Measurements from ENCODE around the gene FAM228A.

The FAM228A gene

GRCh38 chr2:24206714-24207113 lies 31.9 kb downstream of the FAM228A start:
- H3K9me3 ChIP-seq (ENCODE audit: control insufficient read depth in 2 of 2, low read length in 2 of 2) = no peaks in the 10 kb centered on the region
- no peak overlapping the region for H3K9ac ChIP-seq (ENCODE audit: low read length in 2 of 2)
- peaks cover 51 to 64% of the 10 kb centered on the region in 2 donors for H3K36me3 ChIP-seq (ENCODE audit: control insufficient read depth in 2 of 2, insufficient read depth in 2 of 2, low read length in 2 of 2)
- H3K4me3 ChIP-seq (ENCODE audit: low read length in 2 of 2) = no peak overlapping the region
- no peaks in the 10 kb centered on the region for H3K27me3 ChIP-seq (ENCODE audit: control insufficient read depth in 1 of 2, insufficient read depth in 2 of 2, low read length in 2 of 2)
- no peaks in the 10 kb centered on the region for H3K4me1 ChIP-seq (ENCODE audit: control insufficient read depth, insufficient read depth, low read length)
- H3K27ac ChIP-seq (ENCODE audit: low read length) = no peak overlapping the region

- no peaks in the 10 kb centered on the region for H3K9me3 ChIP-seq (ENCODE audit: control insufficient read depth in 2 of 2, low read length in 2 of 2)
- no peak overlapping the region for H3K27ac ChIP-seq (ENCODE audit: low read length)
- H3K4me3 ChIP-seq (ENCODE audit: low read length in 2 of 2) = no peak overlapping the region
- H3K4me1 ChIP-seq (ENCODE audit: control insufficient read depth, insufficient read depth, low read length) = no peaks in the 10 kb centered on the region
- H3K27me3 ChIP-seq (ENCODE audit: control insufficient read depth in 1 of 2, insufficient read depth in 2 of 2, low read length in 2 of 2) = no peaks in the 10 kb centered on the region
- H3K36me3 ChIP-seq (ENCODE audit: control insufficient read depth in 2 of 2, insufficient read depth in 2 of 2, low read length in 2 of 2) = peaks cover 58 to 70% of the 10 kb centered on the region in 2 donors
- H3K9ac ChIP-seq (ENCODE audit: low read length in 2 of 2) = no peak overlapping the region
These were observed 32.5 kb downstream of the FAM228A start for GRCh38 chr2:24207359-24207758.

- Histone ChIP-seq H3K9ac (ENCODE audit: low read length in 2 of 2) (no peak overlapping the region), H3K4me3 (ENCODE audit: low read length in 2 of 2) (no peak overlapping the region), H3K27ac (ENCODE audit: low read length) (no peak overlapping the region), H3K9me3 (ENCODE audit: control insufficient read depth in 2 of 2, low read length in 2 of 2) (no peaks in the 10 kb centered on the region), H3K27me3 (ENCODE audit: control insufficient read depth in 1 of 2, insufficient read depth in 2 of 2, low read length in 2 of 2) (no peaks in the 10 kb centered on the region), H3K4me1 (ENCODE audit: control insufficient read depth, insufficient read depth, low read length) (no peaks in the 10 kb centered on the region), H3K36me3 (ENCODE audit: control insufficient read depth in 2 of 2, insufficient read depth in 2 of 2, low read length in 2 of 2) (peaks cover 60 to 69% of the 10 kb centered on the region in 2 donors)
These were observed 33.6 kb downstream of the FAM228A start for GRCh38 chr2:24208490-24208889.

GRCh38 chr2:24209389-24210105 lies 34.7 kb downstream of the FAM228A start:
- no peak overlapping the region for H3K9ac ChIP-seq (ENCODE audit: low read length in 2 of 2)
- H3K9me3 ChIP-seq (ENCODE audit: control insufficient read depth in 2 of 2, low read length in 2 of 2) = no peaks in the 10 kb centered on the region
- H3K36me3 ChIP-seq (ENCODE audit: control insufficient read depth in 2 of 2, insufficient read depth in 2 of 2, low read length in 2 of 2) = peaks cover 51 to 62% of the 10 kb centered on the region in 2 donors

GRCh38 chr2:24210106-24210455 lies 35.2 kb downstream of the FAM228A start:
- H3K4me3 ChIP-seq (ENCODE audit: low read length in 2 of 2) = no peak overlapping the region
- no peaks in the 10 kb centered on the region for H3K9me3 ChIP-seq (ENCODE audit: control insufficient read depth in 2 of 2, low read length in 2 of 2)
- H3K27ac ChIP-seq (ENCODE audit: low read length) = no peak overlapping the region
- H3K9ac ChIP-seq (ENCODE audit: low read length in 2 of 2) = no peak overlapping the region
- H3K4me1 ChIP-seq (ENCODE audit: control insufficient read depth, insufficient read depth, low read length) = no peaks in the 10 kb centered on the region
- peaks cover 48 to 61% of the 10 kb centered on the region in 2 donors for H3K36me3 ChIP-seq (ENCODE audit: control insufficient read depth in 2 of 2, insufficient read depth in 2 of 2, low read length in 2 of 2)
- H3K27me3 ChIP-seq (ENCODE audit: control insufficient read depth in 1 of 2, insufficient read depth in 2 of 2, low read length in 2 of 2) = no peaks in the 10 kb centered on the region

More at GRCh38 chr2:24209389-24210105, 34.7 kb downstream of the FAM228A start:
- no peak overlapping the region for H3K27ac ChIP-seq (ENCODE audit: low read length)
- H3K27me3 ChIP-seq (ENCODE audit: control insufficient read depth in 1 of 2, insufficient read depth in 2 of 2, low read length in 2 of 2) = no peaks in the 10 kb centered on the region
- H3K4me3 ChIP-seq (ENCODE audit: low read length in 2 of 2) = no peak overlapping the region
- no peaks in the 10 kb centered on the region for H3K4me1 ChIP-seq (ENCODE audit: control insufficient read depth, insufficient read depth, low read length)

GRCh38 chr2:24210723-24211122 lies 35.9 kb downstream of the FAM228A start:
- peaks cover 45 to 62% of the 10 kb centered on the region in 2 donors for H3K36me3 ChIP-seq (ENCODE audit: control insufficient read depth in 2 of 2, insufficient read depth in 2 of 2, low read length in 2 of 2)

GRCh38 chr2:24211408-24211807 lies 36.6 kb downstream of the FAM228A start:
- no peaks in the 10 kb centered on the region for H3K27me3 ChIP-seq (ENCODE audit: control insufficient read depth in 1 of 2, insufficient read depth in 2 of 2, low read length in 2 of 2)
- H3K27ac ChIP-seq (ENCODE audit: low read length) = no peak overlapping the region
- H3K4me3 ChIP-seq (ENCODE audit: low read length in 2 of 2) = no peak overlapping the region
- H3K36me3 ChIP-seq (ENCODE audit: control insufficient read depth in 2 of 2, insufficient read depth in 2 of 2, low read length in 2 of 2) = peaks cover 49 to 61% of the 10 kb centered on the region in 2 donors
- H3K9me3 ChIP-seq (ENCODE audit: control insufficient read depth in 2 of 2, low read length in 2 of 2) = no peaks in the 10 kb centered on the region
- no peak overlapping the region for H3K9ac ChIP-seq (ENCODE audit: low read length in 2 of 2)
- H3K4me1 ChIP-seq (ENCODE audit: control insufficient read depth, insufficient read depth, low read length) = no peaks in the 10 kb centered on the region

More at GRCh38 chr2:24210723-24211122, 35.9 kb downstream of the FAM228A start:
- Histone ChIP-seq H3K9ac (ENCODE audit: low read length in 2 of 2) (no peak overlapping the region), H3K27ac (ENCODE audit: low read length) (no peak overlapping the region), H3K4me1 (ENCODE audit: control insufficient read depth, insufficient read depth, low read length) (no peaks in the 10 kb centered on the region), H3K4me3 (ENCODE audit: low read length in 2 of 2) (no peak overlapping the region), H3K27me3 (ENCODE audit: control insufficient read depth in 1 of 2, insufficient read depth in 2 of 2, low read length in 2 of 2) (no peaks in the 10 kb centered on the region), H3K9me3 (ENCODE audit: control insufficient read depth in 2 of 2, low read length in 2 of 2) (no peaks in the 10 kb centered on the region)

- Histone ChIP-seq H3K4me1 (ENCODE audit: control insufficient read depth, insufficient read depth, low read length) (no peaks in the 10 kb centered on the region), H3K36me3 (ENCODE audit: control insufficient read depth in 2 of 2, insufficient read depth in 2 of 2, low read length in 2 of 2) (peaks cover 34 to 59% of the 10 kb centered on the region in 2 donors), H3K9me3 (ENCODE audit: control insufficient read depth in 2 of 2, low read length in 2 of 2) (no peaks in the 10 kb centered on the region), H3K9ac (ENCODE audit: low read length in 2 of 2) (no peak overlapping the region), H3K27me3 (ENCODE audit: control insufficient read depth in 1 of 2, insufficient read depth in 2 of 2, low read length in 2 of 2) (no peaks in the 10 kb centered on the region), H3K27ac (ENCODE audit: low read length) (no peak overlapping the region), H3K4me3 (ENCODE audit: low read length in 2 of 2) (no peak overlapping the region)
These were observed 40.0 kb downstream of the FAM228A start for GRCh38 chr2:24214880-24215279.

GRCh38 chr2:24220554-24221291 lies 45.9 kb downstream of the FAM228A start:
- H3K36me3 ChIP-seq (ENCODE audit: control insufficient read depth in 2 of 2, insufficient read depth in 2 of 2, low read length in 2 of 2) = peaks cover 11 to 38% of the 10 kb centered on the region in 2 donors
- no peak overlapping the region for H3K9ac ChIP-seq (ENCODE audit: low read length in 2 of 2)
- no peak overlapping the region for H3K4me3 ChIP-seq (ENCODE audit: low read length in 2 of 2)

GRCh38 chr2:24221343-24222050 lies 46.6 kb downstream of the FAM228A start:
- Histone ChIP-seq H3K27me3 (ENCODE audit: control insufficient read depth in 1 of 2, insufficient read depth in 2 of 2, low read length in 2 of 2) (no peaks in the 10 kb centered on the region), H3K27ac (ENCODE audit: low read length) (no peak overlapping the region), H3K36me3 (ENCODE audit: control insufficient read depth in 2 of 2, insufficient read depth in 2 of 2, low read length in 2 of 2) (peaks cover 7 to 35% of the 10 kb centered on the region in 2 donors), H3K4me1 (ENCODE audit: control insufficient read depth, insufficient read depth, low read length) (no peaks in the 10 kb centered on the region), H3K9ac (ENCODE audit: low read length in 2 of 2) (no peak overlapping the region), H3K9me3 (ENCODE audit: control insufficient read depth in 2 of 2, low read length in 2 of 2) (no peaks in the 10 kb centered on the region), H3K4me3 (ENCODE audit: low read length in 2 of 2) (no peak overlapping the region)

More at GRCh38 chr2:24220554-24221291, 45.9 kb downstream of the FAM228A start:
- no peaks in the 10 kb centered on the region for H3K4me1 ChIP-seq (ENCODE audit: control insufficient read depth, insufficient read depth, low read length)
- no peaks in the 10 kb centered on the region for H3K9me3 ChIP-seq (ENCODE audit: control insufficient read depth in 2 of 2, low read length in 2 of 2)
- H3K27me3 ChIP-seq (ENCODE audit: control insufficient read depth in 1 of 2, insufficient read depth in 2 of 2, low read length in 2 of 2) = no peaks in the 10 kb centered on the region
- H3K27ac ChIP-seq (ENCODE audit: low read length) = no peak overlapping the region
